GM23338 (cell line): ENCODE data around the gene LRRN4. TPM values are rescaled to one million over a fixed set of nuclear protein-coding genes. Genes with fewer than 3 reads are reported as not detected.

ENCODE experiments used
- ATAC-seq: fragments of 200-7000 bp; cut with Tn5 transposase; 3 replicates; pipeline ENCODE4 v1.9.1; 2020
- DNase-seq: peaks from one replicate; pipeline ENCODE4 v3.0.0-alpha.2; 2015; ENCODE audit warnings: low spot score
- H2AFZ ChIP-seq: fragments of 200-600 bp; sonication (generic); 2 replicates; pipeline ENCODE4 v1.8.0; 2016; ENCODE audit warnings: antibody characterized with exemption, mild to moderate bottlenecking, moderate library complexity
- H3F3A ChIP-seq: fragments of 200-600 bp; sonication (generic); replicated peaks from 2 replicates; pipeline ENCODE4 v1.8.0; 2017; ENCODE audit warnings: antibody characterized with exemption, mixed run types, low read depth
- H3K27ac ChIP-seq: fragments of 200-600 bp; sonication (generic); 2 replicates; pipeline ENCODE4 v1.6.1; 2016; ENCODE audit warnings: low read depth
- H3K27me3 ChIP-seq: fragments of 200-600 bp; sonication (generic); 2 replicates; pipeline ENCODE4 v1.8.0; 2016; ENCODE audit warnings: mild to moderate bottlenecking, mixed run types, moderate library complexity; ENCODE audit not compliant: insufficient read depth
- H3K36me3 ChIP-seq: fragments of 200-600 bp; sonication (generic); 2 replicates; pipeline ENCODE4 v1.8.0; 2016; ENCODE audit warnings: mild to moderate bottlenecking; ENCODE audit not compliant: insufficient read depth
- H3K4me1 ChIP-seq: fragments of 200-600 bp; sonication (generic); 2 replicates; pipeline ENCODE4 v1.8.0; 2016; ENCODE audit warnings: mild to moderate bottlenecking, moderate library complexity; ENCODE audit not compliant: insufficient read depth
- H3K4me2 ChIP-seq: fragments of 200-600 bp; sonication (generic); 2 replicates; pipeline ENCODE4 v1.7.1; 2017; ENCODE audit warnings: mixed run types
- H3K4me3 ChIP-seq: fragments of 200-600 bp; sonication (generic); 2 replicates; pipeline ENCODE4 v1.6.1; 2016; ENCODE audit warnings: mixed run types
- H3K79me2 ChIP-seq: fragments of 200-600 bp; sonication (generic); replicated peaks from 2 replicates; pipeline ENCODE4 v1.8.0; 2017; ENCODE audit warnings: mild to moderate bottlenecking; ENCODE audit not compliant: insufficient read depth
- H3K9me2 ChIP-seq: fragments of 200-600 bp; sonication (generic); 2 replicates; pipeline ENCODE4 v1.8.0; 2017; ENCODE audit not compliant: insufficient read depth
- H4K20me1 ChIP-seq: fragments of 200-600 bp; sonication (generic); replicated peaks from 2 replicates; pipeline ENCODE4 v1.8.0; 2017; ENCODE audit warnings: mild to moderate bottlenecking; ENCODE audit not compliant: insufficient read depth
- H3K27ac Mint-ChIP-seq: 2 replicates; pipeline ENCODE4 v1.8.0; 2020; ENCODE audit warnings: inconsistent platforms, mild to moderate bottlenecking, moderate library complexity, mixed read lengths
- H3K27me3 Mint-ChIP-seq: 3 replicates; pipeline ENCODE4 v1.8.0; 2022; ENCODE audit warnings: low read depth, mild to moderate bottlenecking, moderate library complexity, mixed read lengths, inconsistent platforms; ENCODE audit not compliant: insufficient read depth, poor library complexity
- H3K36me3 Mint-ChIP-seq: 3 replicates; pipeline ENCODE4 v1.8.0; 2021; ENCODE audit warnings: low read depth, mild to moderate bottlenecking, inconsistent platforms, moderate library complexity, mixed read lengths
- H3K4me1 Mint-ChIP-seq: 3 replicates; pipeline ENCODE4 v1.8.0; 2020; ENCODE audit warnings: mild to moderate bottlenecking, inconsistent platforms, mixed read lengths
- H3K4me3 Mint-ChIP-seq: 3 replicates; pipeline ENCODE4 v1.8.0; 2021; ENCODE audit warnings: moderate library complexity, mild to moderate bottlenecking, inconsistent platforms, mixed read lengths
- H3K9me3 Mint-ChIP-seq: 3 replicates; pipeline ENCODE4 v1.8.0; 2020; ENCODE audit warnings: moderate library complexity, mild to moderate bottlenecking, inconsistent platforms, mixed read lengths
- CREB1 ChIP-seq: fragments of 250-450 bp; sonication (Bioruptor Pico); IDR thresholded peaks from 2 replicates; pipeline ENCODE4 v1.5.0; 2020; ENCODE audit warnings: low read depth, mild to moderate bottlenecking, moderate library complexity
- CTCF ChIP-seq, 2 experiments: fragments of 200-600 bp in 1 of 2; sonication (generic) in 1 of 2; conservative IDR thresholded peaks; 2 replicates each; pipeline versions ENCODE4 v1.5.1 to v1.6.1; 2016 to 2017; ENCODE audit warnings: antibody characterized with exemption in 2 of 2, low read depth in 2 of 2, mild to moderate bottlenecking in 2 of 2, moderate library complexity in 1 of 2
- ETS1 ChIP-seq: IDR thresholded peaks from 2 replicates; pipeline ENCODE4 v1.6.1; 2016; ENCODE audit warnings: antibody characterized with exemption
- EZH2 ChIP-seq: fragments of 200-600 bp; sonication (generic); IDR thresholded peaks from one replicate; pipeline ENCODE4 v1.8.0; 2017; ENCODE audit warnings: antibody characterized with exemption, mild to moderate bottlenecking, low read depth; ENCODE audit not compliant: unreplicated experiment
- EZH2phosphoT487 ChIP-seq: fragments of 200-600 bp; sonication (generic); IDR thresholded peaks from one replicate; pipeline ENCODE4 v1.8.1; 2018; ENCODE audit warnings: antibody characterized with exemption; ENCODE audit not compliant: unreplicated experiment
- JUNB ChIP-seq: IDR thresholded peaks from one replicate; pipeline ENCODE4 v1.6.1; 2016; ENCODE audit warnings: antibody characterized with exemption; ENCODE audit not compliant: unreplicated experiment
- NANOG ChIP-seq: IDR thresholded peaks from 2 replicates; pipeline ENCODE4 v1.6.1; 2016; ENCODE audit warnings: antibody characterized with exemption, borderline replicate concordance
- POLR2AphosphoS5 ChIP-seq: IDR thresholded peaks from 2 replicates; pipeline ENCODE4 v1.6.1; 2016; ENCODE audit warnings: antibody characterized with exemption, low read depth
- REST ChIP-seq: IDR thresholded peaks from one replicate; pipeline ENCODE4 v1.6.1; 2018; ENCODE audit warnings: antibody characterized with exemption; ENCODE audit not compliant: unreplicated experiment
- STAT1 ChIP-seq: IDR thresholded peaks from one replicate; pipeline ENCODE4 v1.6.1; 2016; ENCODE audit warnings: antibody characterized with exemption; ENCODE audit not compliant: unreplicated experiment
- ZNF114 ChIP-seq: fragments of 250-450 bp; sonication (Bioruptor Pico); IDR thresholded peaks from 2 replicates; pipeline ENCODE4 v1.5.0; 2020; ENCODE audit warnings: mild to moderate bottlenecking, moderate library complexity
- ZNF331 ChIP-seq: fragments of 250-450 bp; sonication (Bioruptor Pico); IDR thresholded peaks from 2 replicates; pipeline ENCODE4 v1.5.0; 2020; ENCODE audit warnings: low read depth, mild to moderate bottlenecking, moderate library complexity
- ZNF462 ChIP-seq: fragments of 250-450 bp; sonication (Bioruptor Pico); IDR thresholded peaks from 2 replicates; pipeline ENCODE4 v1.5.0; 2020; ENCODE audit warnings: mild to moderate bottlenecking, moderate library complexity
- polyA plus RNA-seq: library from polyadenylated mRNA; unstranded; fragments of >200 nt; fragmentation: Nextera tagmentation; extraction: Ambion mirVana; gene quantifications from 2 replicates; pipeline ENCODE4 v1.2.1, GENCODE V29; 2016
- total RNA-seq: library from RNA; depleted of rRNA; stranded (reverse); fragments of >200 nt; shearing (Covaris generic); gene quantifications from 2 replicates; pipeline ENCODE4 v1.2.3, GENCODE V29; 2014

Gene LRRN4
- total and polyA plus RNA-seq, 2 experiments from 2014 or later, result 0.21 to 2.2 TPM

GRCh38 chr20:6081236-6081635 is 27.4 kb upstream of the LRRN4 start:
- DNase-seq, result no peak
- H3K9me3 Mint-ChIP-seq, result no peaks in the 10 kb centered on the region
- no peaks in the 10 kb centered on the region; the same call in 1 of the 2 replicates for H3F3A ChIP-seq
- H2AFZ ChIP-seq, result no peak overlapping the region
- H3K9me2 ChIP-seq, result no peaks in the 10 kb centered on the region
- H3K4me3 Mint-ChIP-seq, result no peak overlapping the region
- H3K4me2 ChIP-seq, result no peak overlapping the region
- H3K36me3 Mint-ChIP-seq, result peaks cover 35% of the 10 kb centered on the region
- H4K20me1 ChIP-seq, result no peaks in the 10 kb centered on the region
- TF ChIP-seq CREB1 (CRISPR knock-in tag) (no peak), ETS1 (no peak), NANOG (no peak), ZNF114 (CRISPR knock-in tag) (no peak), REST (no peak), POLR2AphosphoS5 (no peak), EZH2 (no peak), STAT1 (no peak), CTCF (conservative IDR thresholded peaks at IDR 0.05; ENCODE audit: low read depth in 2 of 2) (no peak), JUNB (no peak), EZH2phosphoT487 (no peak), ZNF331 (CRISPR knock-in tag) (no peak), ZNF462 (no peak)
- H3K27me3 ChIP-seq, result no peaks in the 10 kb centered on the region
- peak overlapping the region; percentile 25; the same call in 1 of the 2 replicates for H3K27ac Mint-ChIP-seq
- H3K4me3 ChIP-seq, result no peak overlapping the region
- no peak overlapping the region for H3K27ac ChIP-seq
- no peaks in the 10 kb centered on the region for H3K4me1 Mint-ChIP-seq
- no peaks in the 10 kb centered on the region for H3K27me3 Mint-ChIP-seq
- no peaks in the 10 kb centered on the region for H3K79me2 ChIP-seq
- ATAC-seq, result no peak
- no peaks in the 10 kb centered on the region for H3K4me1 ChIP-seq
- no peaks in the 10 kb centered on the region; the same call in 1 of the 2 replicates for H3K36me3 ChIP-seq
